ENCODE measurements around the gene PHF23. TPM values are rescaled to one million over a fixed set of nuclear protein-coding genes. Genes with fewer than 3 reads are reported as not detected.

The PHF23 gene
- total and polyA plus RNA-seq, 2 of the 4 experiments (the other 2 are of a cell fraction), result 44.8 to 58.5 TPM

DNA sequence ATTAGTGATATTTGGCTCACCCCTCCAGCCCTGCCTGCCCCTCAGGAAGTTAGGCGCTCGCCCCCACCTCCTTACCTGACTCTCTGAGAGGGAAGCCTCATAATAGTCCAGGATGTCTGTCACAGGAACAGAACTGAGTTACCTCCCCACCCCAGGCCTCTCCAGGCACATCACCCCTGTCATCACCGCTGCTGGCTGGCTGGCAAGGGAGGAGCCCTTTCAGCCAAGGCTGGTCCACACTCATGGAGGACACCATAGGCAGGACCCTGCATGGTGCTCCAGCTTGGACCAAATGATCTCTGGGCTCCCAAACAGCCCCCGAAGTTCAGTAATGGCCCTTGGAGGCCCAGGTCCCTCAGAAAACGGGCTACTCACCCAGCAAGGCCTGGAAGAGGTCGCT lies 21.1 kb downstream of the PHF23 start:
- H3K27ac ChIP-seq (ENCODE audit: insufficient read depth, low read length), result peak overlapping the region; percentile 88
- no peak for ATAC-seq (ENCODE audit: low read depth)

More for the DNA sequence above, 21.1 kb downstream of the PHF23 start:
- Histone ChIP-seq H3K36me3 (ENCODE audit: control insufficient read depth, insufficient read depth, low read length) (peaks cover 22% of the 10 kb centered on the region), H2BK120ac (ENCODE audit: low read depth, low read length) (peak overlapping the region; percentile 79; the same call in 1 of the 2 replicates), H3K27me3 (ENCODE audit: control insufficient read depth, insufficient read depth, low read length) (no peaks in the 10 kb centered on the region), H3K56ac (ENCODE audit: extremely low read depth, insufficient read depth, low read length) (peak overlapping the region; percentile 36; the same call in 1 of the 2 replicates), H4K20me1 (ENCODE audit: insufficient read depth, low read length) (peaks cover 64% of the 10 kb centered on the region), H2AK9ac (replicated peaks; ENCODE audit: low read depth, low read length, poor library complexity) (peak overlapping the region; percentile 89), H4K5ac (ENCODE audit: low read depth, low read length) (peak overlapping the region; percentile 91), H3K9ac (ENCODE audit: low read depth, low read length) (peak overlapping the region; percentile 86), H3K4me2 (ENCODE audit: low read depth, low read length) (peak overlapping the region; percentile 96), H3K9me1 (ENCODE audit: insufficient read depth, low read length) (peaks cover 28% of the 10 kb centered on the region), H3K4me3 (ENCODE audit: insufficient read depth, low read depth, low read length) (no peak overlapping the region), H2BK20ac (ENCODE audit: low read depth, low read length) (no peak overlapping the region), H3K9me3 (ENCODE audit: control insufficient read depth, insufficient read depth, low read length) (no peaks in the 10 kb centered on the region), H2AFZ (replicated peaks; ENCODE audit: low read length, poor library complexity) (peak overlapping the region; percentile 94), H3K14ac (replicated peaks; ENCODE audit: low read depth, low read length) (peak overlapping the region; percentile 92), H2AK5ac (ENCODE audit: low read depth, low read length) (peak overlapping the region; percentile 21), H3K79me1 (ENCODE audit: low read depth in 1 of 2, low read length in 2 of 2) (peaks cover 12 to 88% of the 10 kb centered on the region in 2 experiments), H3K4ac (ENCODE audit: low read depth, low read length) (peak overlapping the region; percentile 93), H3K18ac (ENCODE audit: low read depth, low read length) (peak overlapping the region; percentile 76; the same call in 1 of the 2 replicates), H2BK5ac (ENCODE audit: low read depth, low read length, poor library complexity, severe bottlenecking) (peak overlapping the region; percentile 87), H3K4me1 (ENCODE audit: control insufficient read depth, insufficient read depth, low read length) (peaks cover 28% of the 10 kb centered on the region), H2BK15ac (ENCODE audit: low read depth, low read length) (peak overlapping the region; percentile 69; the same call in 2 of the 3 replicates), H4K8ac (ENCODE audit: low read depth in 2 of 2, low read length in 2 of 2) (peak overlapping the region; percentile 71 to 99), H4K91ac (ENCODE audit: insufficient read depth, low read depth, low read length) (peak overlapping the region; percentile 91), H3K23ac (ENCODE audit: low read depth, low read length) (peak overlapping the region; percentile 73; the same call in 1 of the 2 replicates)
- intact Hi-C loops (cut with micrococcal nuclease), result no loop called here
- in situ Hi-C loops (cut with MboI; ENCODE audit: low sequenced_read_pairs), result no loop called here
- DNase-seq, result no peak
- TF ChIP-seq RFX5 (IDR thresholded peaks at IDR 0.05; ENCODE audit: low read depth, low read length) (no peak), MAZ (IDR thresholded peaks at IDR 0.05; ENCODE audit: borderline replicate concordance, low read depth, low read length) (no peak), RCOR1 (IDR thresholded peaks at IDR 0.05; ENCODE audit: insufficient replicate concordance, low read length) (no peak), RAD21 (IDR thresholded peaks at IDR 0.05; ENCODE audit: low read length) (no peak), NFE2L2 (IDR thresholded peaks at IDR 0.05; ENCODE audit: low read depth, low read length) (no peak), FOS (IDR thresholded peaks at IDR 0.05; ENCODE audit: low read depth, low read length) (no peak), BHLHE40 (IDR thresholded peaks at IDR 0.05; ENCODE audit: low read depth, low read length) (no peak), MAFK (IDR thresholded peaks at IDR 0.05; ENCODE audit: low read depth, low read length) (no peak), CEBPB (IDR thresholded peaks at IDR 0.05; ENCODE audit: low read depth, low read length) (no peak), POLR2A (IDR thresholded peaks at IDR 0.05; ENCODE audit: low read depth, low read length) (no peak), CHD1 (IDR thresholded peaks at IDR 0.05; ENCODE audit: low read depth, low read length) (no peak), SMC3 (IDR thresholded peaks at IDR 0.05; ENCODE audit: low read depth, low read length) (no peak), MXI1 (IDR thresholded peaks at IDR 0.05; ENCODE audit: borderline replicate concordance, low read depth, low read length) (no peak)
- TF ChIP-seq, protein P1, sequence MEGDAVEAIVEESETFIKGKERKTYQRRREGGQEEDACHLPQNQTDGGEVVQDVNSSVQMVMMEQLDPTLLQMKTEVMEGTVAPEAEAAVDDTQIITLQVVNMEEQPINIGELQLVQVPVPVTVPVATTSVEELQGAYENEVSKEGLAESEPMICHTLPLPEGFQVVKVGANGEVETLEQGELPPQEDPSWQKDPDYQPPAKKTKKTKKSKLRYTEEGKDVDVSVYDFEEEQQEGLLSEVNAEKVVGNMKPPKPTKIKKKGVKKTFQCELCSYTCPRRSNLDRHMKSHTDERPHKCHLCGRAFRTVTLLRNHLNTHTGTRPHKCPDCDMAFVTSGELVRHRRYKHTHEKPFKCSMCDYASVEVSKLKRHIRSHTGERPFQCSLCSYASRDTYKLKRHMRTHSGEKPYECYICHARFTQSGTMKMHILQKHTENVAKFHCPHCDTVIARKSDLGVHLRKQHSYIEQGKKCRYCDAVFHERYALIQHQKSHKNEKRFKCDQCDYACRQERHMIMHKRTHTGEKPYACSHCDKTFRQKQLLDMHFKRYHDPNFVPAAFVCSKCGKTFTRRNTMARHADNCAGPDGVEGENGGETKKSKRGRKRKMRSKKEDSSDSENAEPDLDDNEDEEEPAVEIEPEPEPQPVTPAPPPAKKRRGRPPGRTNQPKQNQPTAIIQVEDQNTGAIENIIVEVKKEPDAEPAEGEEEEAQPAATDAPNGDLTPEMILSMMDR (conservative IDR thresholded peaks at IDR 0.05; ENCODE audit: low read depth, low read length), result no peak
- TF ChIP-seq, protein P2, sequence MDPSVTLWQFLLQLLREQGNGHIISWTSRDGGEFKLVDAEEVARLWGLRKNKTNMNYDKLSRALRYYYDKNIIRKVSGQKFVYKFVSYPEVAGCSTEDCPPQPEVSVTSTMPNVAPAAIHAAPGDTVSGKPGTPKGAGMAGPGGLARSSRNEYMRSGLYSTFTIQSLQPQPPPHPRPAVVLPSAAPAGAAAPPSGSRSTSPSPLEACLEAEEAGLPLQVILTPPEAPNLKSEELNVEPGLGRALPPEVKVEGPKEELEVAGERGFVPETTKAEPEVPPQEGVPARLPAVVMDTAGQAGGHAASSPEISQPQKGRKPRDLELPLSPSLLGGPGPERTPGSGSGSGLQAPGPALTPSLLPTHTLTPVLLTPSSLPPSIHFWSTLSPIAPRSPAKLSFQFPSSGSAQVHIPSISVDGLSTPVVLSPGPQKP (IDR thresholded peaks at IDR 0.05; ENCODE audit: borderline replicate concordance, low read depth, low read length), result no peak
- TF ChIP-seq, protein P3, sequence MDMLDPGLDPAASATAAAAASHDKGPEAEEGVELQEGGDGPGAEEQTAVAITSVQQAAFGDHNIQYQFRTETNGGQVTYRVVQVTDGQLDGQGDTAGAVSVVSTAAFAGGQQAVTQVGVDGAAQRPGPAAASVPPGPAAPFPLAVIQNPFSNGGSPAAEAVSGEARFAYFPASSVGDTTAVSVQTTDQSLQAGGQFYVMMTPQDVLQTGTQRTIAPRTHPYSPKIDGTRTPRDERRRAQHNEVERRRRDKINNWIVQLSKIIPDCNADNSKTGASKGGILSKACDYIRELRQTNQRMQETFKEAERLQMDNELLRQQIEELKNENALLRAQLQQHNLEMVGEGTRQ (IDR thresholded peaks at IDR 0.05; ENCODE audit: low read depth, low read length), result no peak
- 75% methylated on average over 2 of the region's 6 CpGs; no CpG with 5 or more reads in 1 of the 2 experiments for WGBS, 2 experiments (ENCODE audit: extremely low coverage in 2 of 2, insufficient read length in 1 of 2)
- dilution Hi-C loops (cut with HindIII; ENCODE audit: low sequenced_read_pairs, unreplicated experiment), result no loop called here
- ChIA-PET CTCF (no interaction called here), POLR2A (ENCODE audit: unreplicated experiment) (interaction anchor here (0.6 kb wide), 1 partner anchor 386 kb away, joined by 9 read pairs; no protein-coding TSS in a partner anchor)
- no TSS peak for BruUV-seq (replicated peaks)

Data from IMR-90 (cell line).